D721Med (cell line): ENCODE results near the gene THTPA.
"Not testable (repeated sequence)": the region's sequence is repeated elsewhere in the genome, so short reads cannot be mapped to it uniquely, and the experiment has no call there.

ENCODE experiments used
- DNase-seq: peaks from one replicate; pipeline ENCODE4 v3.0.0; 2011; ENCODE audit warnings: low spot score; ENCODE audit not compliant: insufficient read length
- FAIRE-seq: peaks from 2 replicates; lab custom pipeline; 2011; peaks lifted over from hg19 to GRCh38; lab: Jason Lieb, UNC
- CTCF ChIP-seq: IDR thresholded peaks from 2 replicates; pipeline ENCODE4 v1.5.1; 2012; ENCODE audit warnings: mild to moderate bottlenecking, control low read depth; ENCODE audit not compliant: insufficient read depth; ENCODE audit errors: missing control alignments

The THTPA gene

GRCh38 chr14:23604675-23605170 lies 48.7 kb downstream of the THTPA start:
- TF ChIP-seq CTCF: no peak
- no peak for DNase-seq
- no peak for FAIRE-seq

GRCh38 chr14:23605931-23606585 lies 50.0 kb downstream of the THTPA start:
- TF ChIP-seq CTCF: no peak
- no peak for DNase-seq
- no peak for FAIRE-seq

GRCh38 chr14:23608454-23608853 lies 52.4 kb downstream of the THTPA start:
- FAIRE-seq (no peak), DNase-seq (no peak)
- no peak for TF ChIP-seq CTCF

- no peak for DNase-seq
- no peak for FAIRE-seq
- TF ChIP-seq CTCF: no peak
Observed at GRCh38 chr14:23609001-23609400, 52.9 kb downstream of the THTPA start.

GRCh38 chr14:23609411-23610089 lies 53.5 kb downstream of the THTPA start:
- not testable (repeated sequence) for DNase-seq, FAIRE-seq
